GM12878 (cell line): ENCODE data around the gene FAM229B. TPM values are rescaled to one million over a fixed set of nuclear protein-coding genes. Genes with fewer than 3 reads are reported as not detected.

Experiments used
- CREB1 ChIP-seq: IDR thresholded peaks from 2 replicates; pipeline ENCODE4 v1.6.1; 2012; ENCODE audit warnings: low read depth, mild to moderate bottlenecking, inconsistent platforms
- ESRRA ChIP-seq: IDR thresholded peaks from 2 replicates; pipeline ENCODE4 v1.6.1; 2012; ENCODE audit warnings: mild to moderate bottlenecking, low read length, improper control_type of control experiment
- PAX5 ChIP-seq: IDR thresholded peaks from 2 replicates; pipeline ENCODE4 v1.6.1; 2011; ENCODE audit warnings: low read depth, low read length, borderline replicate concordance
- RFX5 ChIP-seq: IDR thresholded peaks from 2 replicates; pipeline ENCODE4 v1.6.1; 2011; ENCODE audit warnings: low read depth, low read length, improper control_type of control experiment
- SIX5 ChIP-seq: IDR thresholded peaks from 2 replicates; pipeline ENCODE4 v1.6.1; 2011; ENCODE audit warnings: mild to moderate bottlenecking, low read depth, low read length, moderate library complexity; ENCODE audit not compliant: severe bottlenecking
- SMAD1 ChIP-seq: fragments of 450-650 bp; IDR thresholded peaks from 2 replicates; pipeline ENCODE4 v1.6.1; 2018; ENCODE audit warnings: mild to moderate bottlenecking, low read depth; ENCODE audit not compliant: partially characterized antibody
- STAT1 ChIP-seq: fragments of 450-650 bp; conservative IDR thresholded peaks from 2 replicates; pipeline ENCODE4 v1.6.1; 2014; ENCODE audit warnings: antibody characterized with exemption, mild to moderate bottlenecking
- ZNF24 ChIP-seq: fragments of 450-650 bp; IDR thresholded peaks from 2 replicates; pipeline ENCODE4 v1.6.1; 2017; ENCODE audit warnings: antibody characterized with exemption, mild to moderate bottlenecking
- polyA plus RNA-seq, 11 experiments: library from polyadenylated mRNA; depleted of rRNA in 4 of 11; unstranded in 6 of 11; stranded (reverse) in 5 of 11; fragments of >200 nt; fragmentation: Nextera tagmentation in 4 of 11; fragmentation: Illumina TruSeq in 1 of 11; extraction: Ambion mirVana in 4 of 11; extraction: Trizol in 1 of 11; gene quantifications; 1 replicate in 1 of 11; 2 replicates in 10 of 11; pipeline versions ENCODE4 v1.2.1 to v1.2.3, GENCODE V29; 2011 to 2016; ENCODE audit warnings: inconsistent platforms in 2 of 11, missing spikeins in 2 of 11, low read depth in 1 of 11
- total RNA-seq, 4 experiments: library from RNA; depleted of rRNA in 3 of 4; stranded (reverse); fragments of >200 nt in 3 of 4; fragmentation: Illumina TruSeq in 1 of 4; extraction: Trizol in 1 of 4; gene quantifications; 2 replicates each; pipeline versions ENCODE4 v1.2.1 to v1.2.3, GENCODE V29; 2013 to 2021
- TF ChIP-seq, protein P1 (sequence below): fragments of 450-650 bp; IDR thresholded peaks from 2 replicates; pipeline ENCODE4 v1.6.1; 2017; ENCODE audit warnings: mild to moderate bottlenecking, moderate library complexity
- TF ChIP-seq, protein P2 (sequence below): IDR thresholded peaks from 2 replicates; pipeline ENCODE4 v1.6.1; 2012; ENCODE audit warnings: low read depth, low read length, improper control_type of control experiment
- TF ChIP-seq, protein P3 (sequence below): IDR thresholded peaks from 2 replicates; pipeline ENCODE4 v1.6.1; 2012; ENCODE audit warnings: mild to moderate bottlenecking, low read depth, low read length

Gene FAM229B
- total and polyA plus RNA-seq, 10 of the 15 experiments (the other 5 are each of a cell fraction or from before 2014, with no cell fraction given), result 0.82 to 5.7 (median 3.1) TPM

DNA sequence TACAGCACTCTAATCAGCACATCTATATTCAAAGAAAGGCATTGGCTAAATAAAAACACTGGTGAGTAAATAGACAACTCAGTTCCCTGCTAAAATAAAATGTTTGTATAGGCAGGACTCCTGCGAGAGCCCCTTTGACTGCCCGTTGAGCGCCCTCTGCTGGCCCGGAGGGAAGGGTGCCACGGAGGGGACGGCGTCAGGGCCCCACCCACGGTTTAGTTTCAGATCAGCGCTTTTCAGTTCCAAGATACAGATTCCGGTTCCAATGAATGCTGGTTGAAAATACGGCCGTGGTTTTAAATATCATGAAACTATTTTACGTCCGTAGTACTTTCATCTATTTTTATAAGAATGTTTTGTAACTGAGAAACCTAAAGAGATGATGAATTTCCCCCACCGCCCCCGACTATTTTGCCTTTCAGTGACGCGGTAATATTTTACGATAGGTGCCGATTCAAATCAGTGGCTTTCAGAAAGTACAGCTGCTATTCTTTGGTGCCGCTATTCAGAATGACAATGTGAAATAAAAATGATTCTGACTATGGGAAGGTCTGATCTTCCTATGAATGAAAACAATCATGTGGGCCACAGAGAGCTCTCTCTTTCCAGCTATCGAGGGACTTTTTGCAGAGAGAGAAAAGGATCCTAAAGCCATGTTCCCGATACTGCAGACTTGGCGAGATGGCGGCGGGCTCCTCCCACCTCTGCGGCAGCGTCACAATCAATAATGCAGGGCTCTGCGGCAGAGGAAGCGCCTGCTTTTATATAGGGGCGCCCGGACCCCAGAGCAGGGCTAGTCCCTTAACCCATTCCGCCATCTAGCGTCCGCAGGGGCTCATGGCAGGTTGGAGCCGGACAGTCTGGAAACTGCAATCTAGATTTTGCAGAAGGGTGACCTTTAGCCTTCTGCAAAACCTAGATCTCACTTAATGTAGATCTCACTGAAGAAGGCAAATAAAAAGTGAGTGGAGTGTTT lies 44.1 kb upstream of the FAM229B start (continued):
- TF ChIP-seq, protein P1, sequence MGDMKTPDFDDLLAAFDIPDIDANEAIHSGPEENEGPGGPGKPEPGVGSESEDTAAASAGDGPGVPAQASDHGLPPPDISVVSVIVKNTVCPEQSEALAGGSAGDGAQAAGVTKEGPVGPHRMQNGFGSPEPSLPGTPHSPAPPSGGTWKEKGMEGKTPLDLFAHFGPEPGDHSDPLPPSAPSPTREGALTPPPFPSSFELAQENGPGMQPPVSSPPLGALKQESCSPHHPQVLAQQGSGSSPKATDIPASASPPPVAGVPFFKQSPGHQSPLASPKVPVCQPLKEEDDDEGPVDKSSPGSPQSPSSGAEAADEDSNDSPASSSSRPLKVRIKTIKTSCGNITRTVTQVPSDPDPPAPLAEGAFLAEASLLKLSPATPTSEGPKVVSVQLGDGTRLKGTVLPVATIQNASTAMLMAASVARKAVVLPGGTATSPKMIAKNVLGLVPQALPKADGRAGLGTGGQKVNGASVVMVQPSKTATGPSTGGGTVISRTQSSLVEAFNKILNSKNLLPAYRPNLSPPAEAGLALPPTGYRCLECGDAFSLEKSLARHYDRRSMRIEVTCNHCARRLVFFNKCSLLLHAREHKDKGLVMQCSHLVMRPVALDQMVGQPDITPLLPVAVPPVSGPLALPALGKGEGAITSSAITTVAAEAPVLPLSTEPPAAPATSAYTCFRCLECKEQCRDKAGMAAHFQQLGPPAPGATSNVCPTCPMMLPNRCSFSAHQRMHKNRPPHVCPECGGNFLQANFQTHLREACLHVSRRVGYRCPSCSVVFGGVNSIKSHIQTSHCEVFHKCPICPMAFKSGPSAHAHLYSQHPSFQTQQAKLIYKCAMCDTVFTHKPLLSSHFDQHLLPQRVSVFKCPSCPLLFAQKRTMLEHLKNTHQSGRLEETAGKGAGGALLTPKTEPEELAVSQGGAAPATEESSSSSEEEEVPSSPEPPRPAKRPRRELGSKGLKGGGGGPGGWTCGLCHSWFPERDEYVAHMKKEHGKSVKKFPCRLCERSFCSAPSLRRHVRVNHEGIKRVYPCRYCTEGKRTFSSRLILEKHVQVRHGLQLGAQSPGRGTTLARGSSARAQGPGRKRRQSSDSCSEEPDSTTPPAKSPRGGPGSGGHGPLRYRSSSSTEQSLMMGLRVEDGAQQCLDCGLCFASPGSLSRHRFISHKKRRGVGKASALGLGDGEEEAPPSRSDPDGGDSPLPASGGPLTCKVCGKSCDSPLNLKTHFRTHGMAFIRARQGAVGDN, result no peak
- TF ChIP-seq CREB1 (peak; percentile 69), SIX5 (no peak), PAX5 (no peak), STAT1 (no peak; the same call in 1 of the 2 replicates), SMAD1 (no peak), ZNF24 (no peak), RFX5 (peak; percentile 57), ESRRA (peak; percentile 79; the same call in 1 of the 2 replicates)
- TF ChIP-seq, protein P2, sequence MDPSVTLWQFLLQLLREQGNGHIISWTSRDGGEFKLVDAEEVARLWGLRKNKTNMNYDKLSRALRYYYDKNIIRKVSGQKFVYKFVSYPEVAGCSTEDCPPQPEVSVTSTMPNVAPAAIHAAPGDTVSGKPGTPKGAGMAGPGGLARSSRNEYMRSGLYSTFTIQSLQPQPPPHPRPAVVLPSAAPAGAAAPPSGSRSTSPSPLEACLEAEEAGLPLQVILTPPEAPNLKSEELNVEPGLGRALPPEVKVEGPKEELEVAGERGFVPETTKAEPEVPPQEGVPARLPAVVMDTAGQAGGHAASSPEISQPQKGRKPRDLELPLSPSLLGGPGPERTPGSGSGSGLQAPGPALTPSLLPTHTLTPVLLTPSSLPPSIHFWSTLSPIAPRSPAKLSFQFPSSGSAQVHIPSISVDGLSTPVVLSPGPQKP, result no peak
- TF ChIP-seq, protein P3, sequence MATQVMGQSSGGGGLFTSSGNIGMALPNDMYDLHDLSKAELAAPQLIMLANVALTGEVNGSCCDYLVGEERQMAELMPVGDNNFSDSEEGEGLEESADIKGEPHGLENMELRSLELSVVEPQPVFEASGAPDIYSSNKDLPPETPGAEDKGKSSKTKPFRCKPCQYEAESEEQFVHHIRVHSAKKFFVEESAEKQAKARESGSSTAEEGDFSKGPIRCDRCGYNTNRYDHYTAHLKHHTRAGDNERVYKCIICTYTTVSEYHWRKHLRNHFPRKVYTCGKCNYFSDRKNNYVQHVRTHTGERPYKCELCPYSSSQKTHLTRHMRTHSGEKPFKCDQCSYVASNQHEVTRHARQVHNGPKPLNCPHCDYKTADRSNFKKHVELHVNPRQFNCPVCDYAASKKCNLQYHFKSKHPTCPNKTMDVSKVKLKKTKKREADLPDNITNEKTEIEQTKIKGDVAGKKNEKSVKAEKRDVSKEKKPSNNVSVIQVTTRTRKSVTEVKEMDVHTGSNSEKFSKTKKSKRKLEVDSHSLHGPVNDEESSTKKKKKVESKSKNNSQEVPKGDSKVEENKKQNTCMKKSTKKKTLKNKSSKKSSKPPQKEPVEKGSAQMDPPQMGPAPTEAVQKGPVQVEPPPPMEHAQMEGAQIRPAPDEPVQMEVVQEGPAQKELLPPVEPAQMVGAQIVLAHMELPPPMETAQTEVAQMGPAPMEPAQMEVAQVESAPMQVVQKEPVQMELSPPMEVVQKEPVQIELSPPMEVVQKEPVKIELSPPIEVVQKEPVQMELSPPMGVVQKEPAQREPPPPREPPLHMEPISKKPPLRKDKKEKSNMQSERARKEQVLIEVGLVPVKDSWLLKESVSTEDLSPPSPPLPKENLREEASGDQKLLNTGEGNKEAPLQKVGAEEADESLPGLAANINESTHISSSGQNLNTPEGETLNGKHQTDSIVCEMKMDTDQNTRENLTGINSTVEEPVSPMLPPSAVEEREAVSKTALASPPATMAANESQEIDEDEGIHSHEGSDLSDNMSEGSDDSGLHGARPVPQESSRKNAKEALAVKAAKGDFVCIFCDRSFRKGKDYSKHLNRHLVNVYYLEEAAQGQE, result no peak
